ENCODE measurements around the gene WDR55. TPM values are rescaled to one million over a fixed set of nuclear protein-coding genes. Genes with fewer than 3 reads are reported as not detected.

Gene WDR55
- total and polyA plus RNA-seq, 5 donors from 2014 or later, result 17.6 to 47.5 (median 22.0) TPM

GRCh38 chr5:140631036-140631417 lies 33.7 kb upstream of the WDR55 start:
- H3K4me1 Mint-ChIP-seq, result peaks cover 4 to 27% (median 15%) of the 10 kb centered on the region in 4 donors
- H3K4me3 Mint-ChIP-seq, result peak overlapping the region; percentile 10 to 85 (median 63)
- Histone ChIP-seq H3K27me3 (ENCODE audit: control insufficient read depth, insufficient read depth, low read length) (peaks cover 10% of the 10 kb centered on the region), H3K4me3 (ENCODE audit: low read depth, low read length) (no peak overlapping the region), H3K36me3 (ENCODE audit: control insufficient read depth, insufficient read depth, low read length) (no peaks in the 10 kb centered on the region), H3K4me1 (ENCODE audit: control insufficient read depth, insufficient read depth, low read length, poor library complexity, severe bottlenecking) (peaks cover 20% of the 10 kb centered on the region), H3K9me3 (ENCODE audit: control insufficient read depth in 2 of 2, low read length in 2 of 2) (no peaks in the 10 kb centered on the region), H3K27ac (ENCODE audit: insufficient read depth, low read length, poor library complexity, severe bottlenecking) (no peak overlapping the region)
- ATAC-seq (ENCODE audit: low read depth in 2 of 2), result no peak
- H3K27ac Mint-ChIP-seq, result peak overlapping the region in 1 of 3 donors; percentile 46
- no peak for DNase-seq
- peaks cover 0 to 8% (median 0%) of the 10 kb centered on the region in 7 donors for H3K9me3 Mint-ChIP-seq
- no peaks in the 10 kb centered on the region for H3K36me3 Mint-ChIP-seq
- H3K27me3 Mint-ChIP-seq, result peaks cover 29% of the 10 kb centered on the region

- Mint-ChIP-seq H3K36me3 (no peaks in the 10 kb centered on the region), H3K4me3 (peak overlapping the region; percentile 82 to 93 (median 90)), H3K27ac (peak overlapping the region; percentile 60 to 83 (median 64)), H3K27me3 (peaks cover 29% of the 10 kb centered on the region), H3K4me1 (peaks cover 6 to 27% (median 16%) of the 10 kb centered on the region in 4 donors), H3K9me3 (peaks cover 0 to 8% (median 0%) of the 10 kb centered on the region in 7 donors)
- ATAC-seq (ENCODE audit: low read depth in 2 of 2) (peak; percentile 61 to 64), DNase-seq (peak in 2 of 3 donors; percentile 38 to 49)
- Histone ChIP-seq H3K4me3 (ENCODE audit: low read depth, low read length) (peak overlapping the region; percentile 74), H3K4me1 (ENCODE audit: control insufficient read depth, insufficient read depth, low read length, poor library complexity, severe bottlenecking) (peaks cover 20% of the 10 kb centered on the region), H3K27ac (ENCODE audit: insufficient read depth, low read length, poor library complexity, severe bottlenecking) (no peak overlapping the region), H3K36me3 (ENCODE audit: control insufficient read depth, insufficient read depth, low read length) (no peaks in the 10 kb centered on the region), H3K9me3 (ENCODE audit: control insufficient read depth in 2 of 2, low read length in 2 of 2) (no peaks in the 10 kb centered on the region), H3K27me3 (ENCODE audit: control insufficient read depth, insufficient read depth, low read length) (peaks cover 10% of the 10 kb centered on the region)
Observed at GRCh38 chr5:140631831-140632365, 32.8 kb upstream of the WDR55 start.

- DNase-seq, result peak; percentile 35 to 74 (median 52)
- peaks cover 20% of the 10 kb centered on the region for H3K4me1 ChIP-seq (ENCODE audit: control insufficient read depth, insufficient read depth, low read length, poor library complexity, severe bottlenecking)
- Mint-ChIP-seq H3K4me1 (peaks cover 6 to 28% (median 18%) of the 10 kb centered on the region in 4 donors), H3K27ac (peak overlapping the region; percentile 64 to 83 (median 75)), H3K36me3 (no peaks in the 10 kb centered on the region), H3K9me3 (peaks cover 0 to 7% (median 0%) of the 10 kb centered on the region in 7 donors), H3K4me3 (peak overlapping the region; percentile 82 to 93 (median 90)), H3K27me3 (peaks cover 29% of the 10 kb centered on the region)
- H3K27ac ChIP-seq (ENCODE audit: insufficient read depth, low read length, poor library complexity, severe bottlenecking), result no peak overlapping the region
- peak overlapping the region; percentile 74 for H3K4me3 ChIP-seq (ENCODE audit: low read depth, low read length)
- ATAC-seq (ENCODE audit: low read depth in 2 of 2), result peak; percentile 74 to 81
- H3K9me3 ChIP-seq (ENCODE audit: control insufficient read depth in 2 of 2, low read length in 2 of 2), result no peaks in the 10 kb centered on the region
- peaks cover 10% of the 10 kb centered on the region for H3K27me3 ChIP-seq (ENCODE audit: control insufficient read depth, insufficient read depth, low read length)
- no peaks in the 10 kb centered on the region for H3K36me3 ChIP-seq (ENCODE audit: control insufficient read depth, insufficient read depth, low read length)
Observed at GRCh38 chr5:140632366-140633020, 32.2 kb upstream of the WDR55 start.

GRCh38 chr5:140633021-140633471 lies 31.7 kb upstream of the WDR55 start, which contains the start of gene CD14:
Gene CD14 (minus strand): TSS chr5:140633175. CDS start chr5:140633071, 104 bp downstream.
- ATAC-seq (ENCODE audit: low read depth in 2 of 2), result peak; percentile 7 to 9

GRCh38 chr5:140633501-140633900 lies 31.2 kb upstream of the WDR55 start:
- no peaks in the 10 kb centered on the region for H3K36me3 ChIP-seq (ENCODE audit: control insufficient read depth, insufficient read depth, low read length)
- H3K27me3 ChIP-seq (ENCODE audit: control insufficient read depth, insufficient read depth, low read length), result peaks cover 10% of the 10 kb centered on the region
- H3K36me3 Mint-ChIP-seq, result no peaks in the 10 kb centered on the region
- peak overlapping the region in 1 of 3 donors; percentile 64 for H3K27ac Mint-ChIP-seq
- H3K27ac ChIP-seq (ENCODE audit: insufficient read depth, low read length, poor library complexity, severe bottlenecking), result no peak overlapping the region
- H3K4me3 ChIP-seq (ENCODE audit: low read depth, low read length), result peak overlapping the region; percentile 74
- no peaks in the 10 kb centered on the region for H3K9me3 ChIP-seq (ENCODE audit: control insufficient read depth in 2 of 2, low read length in 2 of 2)
- ATAC-seq (ENCODE audit: low read depth in 2 of 2) (no peak), DNase-seq (no peak)
- H3K27me3 Mint-ChIP-seq, result peaks cover 29% of the 10 kb centered on the region
- H3K9me3 Mint-ChIP-seq, result peaks cover 0 to 1% (median 0%) of the 10 kb centered on the region in 7 donors
- peak overlapping the region; percentile 82 to 93 (median 90) for H3K4me3 Mint-ChIP-seq
- peaks cover 20% of the 10 kb centered on the region for H3K4me1 ChIP-seq (ENCODE audit: control insufficient read depth, insufficient read depth, low read length, poor library complexity, severe bottlenecking)
- H3K4me1 Mint-ChIP-seq, result peaks cover 8 to 32% (median 19%) of the 10 kb centered on the region in 4 donors

More at GRCh38 chr5:140633021-140633471, 31.7 kb upstream of the WDR55 start, which contains the start of gene CD14:
- no peaks in the 10 kb centered on the region for H3K36me3 Mint-ChIP-seq
- peaks cover 6 to 28% (median 19%) of the 10 kb centered on the region in 4 donors for H3K4me1 Mint-ChIP-seq
- peaks cover 29% of the 10 kb centered on the region for H3K27me3 Mint-ChIP-seq
- Histone ChIP-seq H3K36me3 (ENCODE audit: control insufficient read depth, insufficient read depth, low read length) (no peaks in the 10 kb centered on the region), H3K27me3 (ENCODE audit: control insufficient read depth, insufficient read depth, low read length) (peaks cover 10% of the 10 kb centered on the region), H3K9me3 (ENCODE audit: control insufficient read depth in 2 of 2, low read length in 2 of 2) (no peaks in the 10 kb centered on the region), H3K4me3 (ENCODE audit: low read depth, low read length) (peak within 1 kb of the TSS; percentile 74), H3K4me1 (ENCODE audit: control insufficient read depth, insufficient read depth, low read length, poor library complexity, severe bottlenecking) (peaks cover 20% of the 10 kb centered on the region), H3K27ac (ENCODE audit: insufficient read depth, low read length, poor library complexity, severe bottlenecking) (no peak within 1 kb of the TSS)
- DNase-seq, result no peak
- H3K4me3 Mint-ChIP-seq, result peak within 1 kb of the TSS; percentile 82 to 93 (median 90)
- H3K9me3 Mint-ChIP-seq, result peaks cover 0 to 4% (median 0%) of the 10 kb centered on the region in 7 donors
- H3K27ac Mint-ChIP-seq, result peak within 1 kb of the TSS; percentile 64 to 83 (median 75)

- no peak overlapping the region for H3K27ac Mint-ChIP-seq
- peaks cover 0 to 1% (median 0%) of the 10 kb centered on the region in 7 donors for H3K9me3 Mint-ChIP-seq
- Histone ChIP-seq H3K36me3 (ENCODE audit: control insufficient read depth, insufficient read depth, low read length) (no peaks in the 10 kb centered on the region), H3K9me3 (ENCODE audit: control insufficient read depth in 2 of 2, low read length in 2 of 2) (no peaks in the 10 kb centered on the region), H3K4me1 (ENCODE audit: control insufficient read depth, insufficient read depth, low read length, poor library complexity, severe bottlenecking) (peaks cover 26% of the 10 kb centered on the region), H3K27me3 (ENCODE audit: control insufficient read depth, insufficient read depth, low read length) (peaks cover 10% of the 10 kb centered on the region), H3K27ac (ENCODE audit: insufficient read depth, low read length, poor library complexity, severe bottlenecking) (no peak overlapping the region), H3K4me3 (ENCODE audit: low read depth, low read length) (no peak overlapping the region)
- DNase-seq, result no peak
- ATAC-seq (ENCODE audit: low read depth in 2 of 2), result no peak
- H3K27me3 Mint-ChIP-seq, result peaks cover 29% of the 10 kb centered on the region
- H3K4me3 Mint-ChIP-seq, result peak overlapping the region; percentile 29 to 90 (median 51)
- H3K36me3 Mint-ChIP-seq, result no peaks in the 10 kb centered on the region
- H3K4me1 Mint-ChIP-seq, result peaks cover 10 to 38% (median 24%) of the 10 kb centered on the region in 4 donors
Observed at GRCh38 chr5:140634103-140634502, 30.6 kb upstream of the WDR55 start.

GRCh38 chr5:140635291-140636257 lies 29.1 kb upstream of the WDR55 start:
- H3K27ac Mint-ChIP-seq, result no peak overlapping the region
- ATAC-seq (ENCODE audit: low read depth in 2 of 2), result no peak
- peak overlapping the region in 2 of 4 donors; percentile 13 to 91 for H3K4me3 Mint-ChIP-seq
- Histone ChIP-seq H3K27ac (ENCODE audit: insufficient read depth, low read length, poor library complexity, severe bottlenecking) (no peak overlapping the region), H3K4me3 (ENCODE audit: low read depth, low read length) (no peak overlapping the region), H3K36me3 (ENCODE audit: control insufficient read depth, insufficient read depth, low read length) (no peaks in the 10 kb centered on the region), H3K4me1 (ENCODE audit: control insufficient read depth, insufficient read depth, low read length, poor library complexity, severe bottlenecking) (peaks cover 36% of the 10 kb centered on the region), H3K9me3 (ENCODE audit: control insufficient read depth in 2 of 2, low read length in 2 of 2) (no peaks in the 10 kb centered on the region), H3K27me3 (ENCODE audit: control insufficient read depth, insufficient read depth, low read length) (peaks cover 10% of the 10 kb centered on the region)
- peaks cover 29% of the 10 kb centered on the region for H3K27me3 Mint-ChIP-seq
- H3K9me3 Mint-ChIP-seq, result peaks cover 0 to 1% (median 0%) of the 10 kb centered on the region in 7 donors
- peaks cover 15 to 50% (median 31%) of the 10 kb centered on the region in 4 donors for H3K4me1 Mint-ChIP-seq
- no peak for DNase-seq
- H3K36me3 Mint-ChIP-seq, result no peaks in the 10 kb centered on the region

All from CD4-positive, CD25-positive, alpha-beta regulatory T cell (primary cell).